ENCODE results near the gene KCNK6. TPM values are rescaled to one million over a fixed set of nuclear protein-coding genes. Genes with fewer than 3 reads are reported as not detected.
A peak's percentile ranks its signal among the peaks of the same experiment; 100 is the strongest.

KCNK6 gene
- total RNA-seq (1 to 10 TPM; 6.6 to 6.8 TPM), polyA plus RNA-seq (1 to 10 TPM; 1.1 to 3.1 (median 1.2) TPM), total RNA-seq (12.8 to 46.3 (median 24.2) reads per million in 6 experiments)

DNA sequence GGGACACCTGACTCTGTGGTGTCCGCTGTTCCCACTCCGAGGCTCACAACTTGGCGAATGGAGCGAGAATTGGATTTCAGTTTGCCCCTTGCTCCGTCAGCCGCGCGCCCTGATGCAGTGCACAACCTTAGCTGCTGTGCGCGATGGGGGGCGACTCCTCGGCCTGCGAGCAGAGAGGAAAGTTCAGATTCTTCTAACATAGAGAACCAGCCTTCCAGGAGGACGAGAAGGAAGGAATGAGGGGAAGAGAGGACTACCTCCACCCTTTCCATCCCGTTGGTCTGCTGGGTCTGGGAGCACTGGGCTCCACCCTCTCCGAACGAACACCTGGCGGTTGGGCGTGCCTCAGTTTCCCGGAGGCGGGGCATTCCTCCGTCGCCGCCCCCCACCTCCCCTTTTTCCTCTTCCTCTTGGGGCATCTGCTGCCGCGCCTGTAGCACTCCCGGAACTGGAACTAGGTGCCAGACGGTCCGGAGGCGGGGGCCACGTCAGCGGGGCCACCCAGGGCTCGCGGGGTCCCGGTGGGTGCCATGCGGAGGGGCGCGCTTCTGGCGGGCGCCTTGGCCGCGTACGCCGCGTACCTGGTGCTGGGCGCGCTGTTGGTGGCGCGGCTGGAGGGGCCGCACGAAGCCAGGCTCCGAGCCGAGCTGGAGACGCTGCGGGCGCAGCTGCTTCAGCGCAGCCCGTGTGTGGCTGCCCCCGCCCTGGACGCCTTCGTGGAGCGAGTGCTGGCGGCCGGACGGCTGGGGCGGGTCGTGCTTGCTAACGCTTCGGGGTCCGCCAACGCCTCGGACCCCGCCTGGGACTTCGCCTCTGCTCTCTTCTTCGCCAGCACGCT lies at the start of gene KCNK6:
KCNK6 (plus strand) TSS at position 425 of the 838 bp plus-strand sequence; CDS start at position 531, 106 bp downstream.
- H3K36me3 Mint-ChIP-seq = peaks cover 0 to 4% (median 0%) of the 10 kb centered on the region in 3 donors
- H3K4me3 Mint-ChIP-seq = peak within 1 kb of the TSS; percentile 81 to 91 (median 86)
- peak in 1 of 2 donors; percentile 21 for ATAC-seq

GRCh38 chr19:38270587-38271167 lies 49.0 kb upstream of the KCNK6 start:
- Mint-ChIP-seq H3K36me3 (peaks cover 0 to 14% (median 0%) of the 10 kb centered on the region in 3 donors), H3K4me1 (peaks cover 17 to 43% (median 30%) of the 10 kb centered on the region in 4 donors), H3K4me3 (no peak overlapping the region), H3K27me3 (no peaks in the 10 kb centered on the region), H3K27ac (peak overlapping the region in 1 of 10 donors; percentile 2), H3K9me3 (no peaks in the 10 kb centered on the region)
- POLR2A ChIA-PET = no interaction called here
- ATAC-seq = no peak
- DNase-seq = no peak

More for the DNA sequence above, at the start of gene KCNK6:
- POLR2A ChIA-PET = interaction anchor here (0.6 to 1.3 kb wide), 5 partner anchors 55 to 413 kb away, joined by 3 to 4 read pairs (median 3); partner anchors contain the start of genes PSMD8 and WDR87
- no peaks in the 10 kb centered on the region for H3K9me3 Mint-ChIP-seq
- no peaks in the 10 kb centered on the region for H3K27me3 Mint-ChIP-seq
- peak; percentile 3 to 70 (median 33) for DNase-seq
- H3K4me1 Mint-ChIP-seq = peaks cover 13 to 58% (median 55%) of the 10 kb centered on the region in 4 donors
- H3K27ac Mint-ChIP-seq = peak within 1 kb of the TSS; percentile 24 to 88 (median 75)

- H3K27ac Mint-ChIP-seq = peak overlapping the region in 1 of 10 donors; percentile 40
- H3K9me3 Mint-ChIP-seq = no peaks in the 10 kb centered on the region
- ATAC-seq = no peak
- H3K4me1 Mint-ChIP-seq = peaks cover 0 to 18% (median 10%) of the 10 kb centered on the region in 4 donors
- POLR2A ChIA-PET = no interaction called here
- peaks cover 0 to 14% (median 0%) of the 10 kb centered on the region in 3 donors for H3K36me3 Mint-ChIP-seq
- H3K4me3 Mint-ChIP-seq = no peak overlapping the region
- H3K27me3 Mint-ChIP-seq = no peaks in the 10 kb centered on the region
- DNase-seq = no peak
Measured at GRCh38 chr19:38273499-38273898, 46.1 kb upstream of the KCNK6 start.

GRCh38 chr19:38274739-38275138 lies 44.9 kb upstream of the KCNK6 start:
- POLR2A ChIA-PET = no interaction called here
- DNase-seq (no peak), ATAC-seq (no peak)
- Mint-ChIP-seq H3K4me1 (peaks cover 0 to 16% (median 7%) of the 10 kb centered on the region in 4 donors), H3K4me3 (no peak overlapping the region), H3K9me3 (no peaks in the 10 kb centered on the region), H3K36me3 (peaks cover 0 to 10% (median 0%) of the 10 kb centered on the region in 3 donors), H3K27ac (no peak overlapping the region), H3K27me3 (no peaks in the 10 kb centered on the region)

GRCh38 chr19:38276942-38277517 lies 42.6 kb upstream of the KCNK6 start:
- Mint-ChIP-seq H3K9me3 (no peaks in the 10 kb centered on the region), H3K36me3 (peaks cover 0 to 19% (median 0%) of the 10 kb centered on the region in 3 donors), H3K27me3 (no peaks in the 10 kb centered on the region), H3K4me1 (peaks cover 5 to 18% (median 10%) of the 10 kb centered on the region in 4 donors), H3K27ac (no peak overlapping the region), H3K4me3 (no peak overlapping the region)
- no peak for ATAC-seq
- no peak for DNase-seq
- POLR2A ChIA-PET = interaction anchor here (0.6 kb wide), 1 partner anchor 1306 kb away, joined by 3 read pairs; no protein-coding TSS in a partner anchor

DNA sequence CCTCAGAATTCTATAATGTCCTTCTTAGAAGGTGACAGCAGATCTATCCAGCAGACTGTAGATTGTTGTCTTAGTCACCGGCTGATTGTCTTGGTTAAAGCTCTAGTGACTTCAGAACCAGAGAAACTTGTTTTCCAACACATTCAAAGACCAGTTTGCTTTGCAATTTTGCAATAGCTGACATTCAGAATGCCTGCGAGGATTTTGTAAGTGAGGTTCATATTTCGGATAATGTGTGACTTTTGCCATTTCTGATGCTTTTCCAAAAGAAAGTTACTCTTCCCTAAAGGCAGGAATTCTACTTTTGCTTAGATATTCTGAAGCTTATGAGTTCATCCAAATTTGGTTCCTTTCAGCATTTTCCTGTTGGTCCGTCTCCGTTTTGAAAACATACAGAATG lies 42.1 kb upstream of the KCNK6 start:
- Mint-ChIP-seq H3K36me3 (peaks cover 0 to 19% (median 0%) of the 10 kb centered on the region in 3 donors), H3K4me3 (no peak overlapping the region), H3K4me1 (peaks cover 6 to 23% (median 14%) of the 10 kb centered on the region in 4 donors), H3K9me3 (no peaks in the 10 kb centered on the region), H3K27ac (peak overlapping the region in 1 of 10 donors; percentile 47), H3K27me3 (no peaks in the 10 kb centered on the region)
- DNase-seq (no peak), ATAC-seq (no peak)
- POLR2A ChIA-PET = no interaction called here

DNA sequence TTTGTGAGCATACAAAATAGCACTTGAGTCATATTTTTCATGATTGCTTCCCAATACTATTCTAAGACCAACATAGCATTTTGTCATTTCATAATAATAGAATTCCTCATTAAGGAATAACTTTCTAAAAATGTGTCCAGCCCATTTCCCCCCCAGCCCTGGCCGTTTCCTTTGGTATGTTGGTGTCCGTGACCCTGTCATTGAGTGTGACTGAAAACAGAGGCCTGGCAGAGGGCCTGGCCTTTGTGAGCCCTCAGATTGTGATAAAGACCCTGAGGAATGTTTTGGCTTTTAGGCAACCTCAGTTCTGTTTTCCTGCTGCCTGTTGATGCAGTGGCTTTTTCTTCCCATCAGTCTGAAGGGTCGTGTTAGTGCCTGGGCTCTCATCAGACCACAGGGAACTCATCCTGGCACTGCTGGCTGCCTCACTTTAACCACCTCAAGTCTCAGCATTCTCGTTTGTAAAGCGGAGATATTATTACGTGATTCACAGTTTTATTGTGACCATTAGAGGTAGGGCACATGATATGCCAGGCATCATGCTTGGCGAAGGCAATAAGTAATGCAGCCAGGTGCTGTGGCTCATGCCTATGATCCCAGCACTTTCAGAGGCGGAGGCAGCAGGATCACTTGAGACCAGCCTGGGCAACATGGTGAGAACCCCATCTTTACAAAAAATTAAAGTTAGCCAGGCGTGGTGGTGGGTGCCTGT lies 41.5 kb upstream of the KCNK6 start:
- ATAC-seq (no peak), DNase-seq (no peak)
- Mint-ChIP-seq H3K27ac (peak overlapping the region in 1 of 10 donors; percentile 47), H3K4me3 (no peak overlapping the region), H3K36me3 (peaks cover 0 to 19% (median 0%) of the 10 kb centered on the region in 3 donors), H3K4me1 (peaks cover 6 to 24% (median 15%) of the 10 kb centered on the region in 4 donors), H3K27me3 (no peaks in the 10 kb centered on the region), H3K9me3 (no peaks in the 10 kb centered on the region)
- POLR2A ChIA-PET = interaction anchor here (0.5 kb wide), 1 partner anchor 41 kb away, joined by 3 read pairs; no protein-coding TSS in a partner anchor

- POLR2A ChIA-PET = interaction anchor here (0.5 kb wide), 1 partner anchor 42 kb away, joined by 3 read pairs; no protein-coding TSS in a partner anchor
Measured at GRCh38 chr19:38278751-38279150, 40.9 kb upstream of the KCNK6 start.

DNA sequence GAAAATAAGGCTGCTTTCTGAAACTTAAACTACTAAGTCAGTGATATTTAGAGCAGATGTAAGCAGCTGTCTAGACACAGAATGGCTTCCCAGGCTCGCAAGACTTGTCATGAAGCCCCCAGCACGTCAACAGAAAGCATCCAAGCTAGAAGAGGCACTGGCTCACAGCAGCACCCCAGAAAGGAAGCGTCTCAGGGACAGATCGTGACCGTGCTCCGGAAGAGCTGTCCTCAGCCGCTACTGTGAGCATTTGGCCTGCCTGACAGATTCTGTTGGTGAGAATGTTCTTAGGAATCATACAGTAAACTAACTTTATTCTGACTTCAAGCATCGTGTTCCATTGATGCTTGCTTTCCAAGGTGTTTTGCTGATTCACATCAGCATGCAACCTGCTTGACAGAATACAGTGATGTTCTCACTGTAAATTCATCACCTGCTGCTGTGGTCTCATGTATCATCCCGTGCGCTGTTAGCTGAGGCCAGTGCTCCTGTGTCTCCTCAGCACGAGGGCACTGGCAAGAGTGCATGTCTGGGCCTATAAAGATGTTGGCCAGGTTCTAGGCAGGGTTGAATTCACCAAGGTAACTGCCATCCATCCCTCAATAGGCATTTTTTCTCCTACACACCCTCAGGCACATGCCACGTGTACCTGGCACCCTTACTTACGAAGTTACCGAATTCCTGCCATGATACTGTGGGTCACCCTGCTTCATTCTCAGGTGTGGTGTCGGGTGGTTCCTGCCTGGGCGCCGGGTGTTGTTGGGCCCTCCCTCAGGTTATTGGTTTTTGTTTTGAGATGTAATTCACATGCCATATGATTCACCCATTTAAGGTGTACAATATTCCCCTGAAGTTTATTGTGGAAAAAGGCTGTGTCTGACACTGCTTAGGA lies 39.4 kb upstream of the KCNK6 start:
- Mint-ChIP-seq H3K4me3 (no peak overlapping the region), H3K27me3 (no peaks in the 10 kb centered on the region), H3K9me3 (no peaks in the 10 kb centered on the region), H3K27ac (peak overlapping the region in 4 of 10 donors; percentile 36 to 76 (median 54)), H3K4me1 (peaks cover 6 to 19% (median 15%) of the 10 kb centered on the region in 4 donors), H3K36me3 (peaks cover 0 to 23% (median 2%) of the 10 kb centered on the region in 3 donors)
- POLR2A ChIA-PET = no interaction called here
- DNase-seq = peak in 1 of 10 donors; percentile 15
- ATAC-seq = no peak

More at GRCh38 chr19:38278751-38279150, 40.9 kb upstream of the KCNK6 start:
- H3K4me1 Mint-ChIP-seq = peaks cover 6 to 19% (median 13%) of the 10 kb centered on the region in 4 donors
- no peak overlapping the region for H3K27ac Mint-ChIP-seq
- H3K9me3 Mint-ChIP-seq = no peaks in the 10 kb centered on the region
- no peaks in the 10 kb centered on the region for H3K27me3 Mint-ChIP-seq
- H3K4me3 Mint-ChIP-seq = no peak overlapping the region
- DNase-seq = no peak
- ATAC-seq = no peak
- peaks cover 0 to 22% (median 0%) of the 10 kb centered on the region in 3 donors for H3K36me3 Mint-ChIP-seq

- POLR2A ChIA-PET = interaction anchor here (1.2 kb wide), 1 partner anchor 93 kb away, joined by 3 read pairs; no protein-coding TSS in a partner anchor
- Mint-ChIP-seq H3K27me3 (no peaks in the 10 kb centered on the region), H3K4me1 (peaks cover 6 to 19% (median 15%) of the 10 kb centered on the region in 4 donors), H3K4me3 (no peak overlapping the region), H3K9me3 (no peaks in the 10 kb centered on the region), H3K27ac (peak overlapping the region; percentile 1 to 91 (median 54)), H3K36me3 (peaks cover 0 to 39% (median 7%) of the 10 kb centered on the region in 3 donors)
- DNase-seq (peak in 3 of 10 donors; percentile 4 to 50 (median 18)), ATAC-seq (peak; percentile 35 to 84)
Measured at GRCh38 chr19:38281811-38282566, 37.7 kb upstream of the KCNK6 start.

All from naive thymus-derived CD8-positive, alpha-beta T cell (primary cell).